Measurements from ENCODE around the gene SORCS2.

Gene SORCS2

DNA sequence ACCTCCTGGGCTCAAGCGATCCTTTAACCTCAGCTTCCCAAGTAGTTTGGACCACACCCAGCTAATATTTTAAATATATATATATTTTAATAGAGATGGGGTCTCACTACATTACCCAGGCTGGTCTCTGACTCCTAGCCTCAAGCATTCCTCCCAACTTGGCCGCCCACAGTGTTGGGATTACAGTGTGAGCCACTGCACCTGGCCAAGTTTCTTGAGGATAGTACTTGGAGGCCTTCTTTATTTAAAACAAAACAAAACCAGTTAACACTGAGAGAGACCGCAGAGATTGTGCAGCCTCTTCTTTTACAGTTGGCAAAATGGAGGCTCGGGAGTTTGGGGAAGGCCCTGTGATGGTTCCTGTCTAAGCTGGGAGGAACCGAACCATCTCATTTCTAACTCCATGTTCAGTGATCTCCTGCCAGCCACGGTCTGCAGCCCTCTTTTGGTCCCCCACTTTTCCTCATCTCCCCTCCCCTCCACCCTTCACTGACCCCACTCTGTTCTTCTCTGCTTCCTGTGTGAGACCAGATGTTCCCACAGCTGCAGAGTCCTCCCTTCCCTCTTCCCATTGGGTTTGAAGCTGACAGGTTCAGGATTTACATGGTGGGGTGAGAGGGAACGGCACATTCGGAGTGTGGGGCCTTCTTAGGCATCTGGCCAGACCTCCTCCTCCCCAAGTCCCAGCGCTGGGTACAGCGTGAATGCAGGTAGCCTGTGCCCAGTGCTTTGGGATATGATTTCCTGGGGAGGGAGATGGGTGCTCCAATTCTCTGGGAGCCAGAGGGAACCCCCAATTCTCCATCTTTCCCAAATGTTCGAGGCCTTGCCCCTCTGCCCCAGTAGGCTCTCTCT is 1.4 kb upstream of the SORCS2 start:
- ChIA-PET CTCF (interaction anchor here (0.6 to 5.1 kb wide), 30 partner anchors 10 to 610 kb away, joined by 3 to 103 read pairs (median 4); no protein-coding TSS in a partner anchor), POLR2A (interaction anchor here (0.6 kb wide), 1 partner anchor 141 kb away, joined by 3 read pairs; no protein-coding TSS in a partner anchor)
- no peak overlapping the region for H3K4me3 ChIP-seq (ENCODE audit: low read depth, low read length)
- TF ChIP-seq, protein P1, sequence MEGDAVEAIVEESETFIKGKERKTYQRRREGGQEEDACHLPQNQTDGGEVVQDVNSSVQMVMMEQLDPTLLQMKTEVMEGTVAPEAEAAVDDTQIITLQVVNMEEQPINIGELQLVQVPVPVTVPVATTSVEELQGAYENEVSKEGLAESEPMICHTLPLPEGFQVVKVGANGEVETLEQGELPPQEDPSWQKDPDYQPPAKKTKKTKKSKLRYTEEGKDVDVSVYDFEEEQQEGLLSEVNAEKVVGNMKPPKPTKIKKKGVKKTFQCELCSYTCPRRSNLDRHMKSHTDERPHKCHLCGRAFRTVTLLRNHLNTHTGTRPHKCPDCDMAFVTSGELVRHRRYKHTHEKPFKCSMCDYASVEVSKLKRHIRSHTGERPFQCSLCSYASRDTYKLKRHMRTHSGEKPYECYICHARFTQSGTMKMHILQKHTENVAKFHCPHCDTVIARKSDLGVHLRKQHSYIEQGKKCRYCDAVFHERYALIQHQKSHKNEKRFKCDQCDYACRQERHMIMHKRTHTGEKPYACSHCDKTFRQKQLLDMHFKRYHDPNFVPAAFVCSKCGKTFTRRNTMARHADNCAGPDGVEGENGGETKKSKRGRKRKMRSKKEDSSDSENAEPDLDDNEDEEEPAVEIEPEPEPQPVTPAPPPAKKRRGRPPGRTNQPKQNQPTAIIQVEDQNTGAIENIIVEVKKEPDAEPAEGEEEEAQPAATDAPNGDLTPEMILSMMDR (IDR thresholded peaks at IDR 0.05; ENCODE audit: insufficient read depth, low read length, missing control alignments), result no peak
- DNase-seq (ENCODE audit: low read depth, low spot score), result no peak

DNA sequence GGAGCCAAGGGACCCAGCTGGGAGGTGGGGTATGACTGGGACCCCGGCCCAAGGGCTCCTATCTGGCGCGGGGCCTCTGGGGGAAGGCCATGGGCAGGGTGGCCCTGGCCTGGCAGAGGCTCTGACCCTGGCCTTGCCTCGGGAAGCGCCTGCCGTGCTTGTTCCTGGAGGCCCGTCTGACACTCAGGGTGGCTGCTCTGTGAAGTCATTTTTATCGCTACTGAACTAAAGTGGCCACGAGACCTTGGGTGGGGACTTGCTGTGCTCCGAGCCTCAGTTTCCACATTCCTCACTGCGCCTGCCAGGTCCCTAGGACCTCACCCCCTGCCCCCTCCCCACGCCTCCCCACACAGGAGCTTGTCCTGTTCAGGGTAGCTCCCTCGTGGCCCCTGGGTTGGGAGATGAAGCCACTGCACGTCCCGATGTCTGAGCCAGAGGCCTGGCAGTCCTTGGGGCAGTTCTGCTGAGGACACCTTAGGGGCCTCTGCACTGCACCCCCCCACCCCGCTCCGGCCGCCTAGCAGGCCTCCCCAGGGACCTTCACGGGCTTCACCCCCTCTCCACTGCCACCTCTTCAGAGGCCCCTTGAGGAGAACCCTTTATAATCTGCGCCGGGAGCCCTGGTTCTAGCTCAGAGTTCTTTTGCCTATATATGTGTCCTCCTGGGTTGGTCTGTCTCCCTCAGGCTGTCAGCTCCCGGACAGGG is 639 bp upstream of the SORCS2 start:
- CTCF ChIA-PET, result interaction anchor here (0.6 to 5.1 kb wide), 40 partner anchors 8 to 609 kb away, joined by 3 to 103 read pairs (median 4); no protein-coding TSS in a partner anchor
- no peak for DNase-seq (ENCODE audit: low read depth, low spot score)
- POLR2A ChIA-PET, result interaction anchor here (0.6 kb wide), 2 partner anchors 140 to 144 kb away, joined by 3 read pairs; no protein-coding TSS in a partner anchor
- TF ChIP-seq, protein P1 (IDR thresholded peaks at IDR 0.05; ENCODE audit: insufficient read depth, low read length, missing control alignments), result no peak
- peak overlapping the region; percentile 34 for H3K4me3 ChIP-seq (ENCODE audit: low read depth, low read length)

DNA sequence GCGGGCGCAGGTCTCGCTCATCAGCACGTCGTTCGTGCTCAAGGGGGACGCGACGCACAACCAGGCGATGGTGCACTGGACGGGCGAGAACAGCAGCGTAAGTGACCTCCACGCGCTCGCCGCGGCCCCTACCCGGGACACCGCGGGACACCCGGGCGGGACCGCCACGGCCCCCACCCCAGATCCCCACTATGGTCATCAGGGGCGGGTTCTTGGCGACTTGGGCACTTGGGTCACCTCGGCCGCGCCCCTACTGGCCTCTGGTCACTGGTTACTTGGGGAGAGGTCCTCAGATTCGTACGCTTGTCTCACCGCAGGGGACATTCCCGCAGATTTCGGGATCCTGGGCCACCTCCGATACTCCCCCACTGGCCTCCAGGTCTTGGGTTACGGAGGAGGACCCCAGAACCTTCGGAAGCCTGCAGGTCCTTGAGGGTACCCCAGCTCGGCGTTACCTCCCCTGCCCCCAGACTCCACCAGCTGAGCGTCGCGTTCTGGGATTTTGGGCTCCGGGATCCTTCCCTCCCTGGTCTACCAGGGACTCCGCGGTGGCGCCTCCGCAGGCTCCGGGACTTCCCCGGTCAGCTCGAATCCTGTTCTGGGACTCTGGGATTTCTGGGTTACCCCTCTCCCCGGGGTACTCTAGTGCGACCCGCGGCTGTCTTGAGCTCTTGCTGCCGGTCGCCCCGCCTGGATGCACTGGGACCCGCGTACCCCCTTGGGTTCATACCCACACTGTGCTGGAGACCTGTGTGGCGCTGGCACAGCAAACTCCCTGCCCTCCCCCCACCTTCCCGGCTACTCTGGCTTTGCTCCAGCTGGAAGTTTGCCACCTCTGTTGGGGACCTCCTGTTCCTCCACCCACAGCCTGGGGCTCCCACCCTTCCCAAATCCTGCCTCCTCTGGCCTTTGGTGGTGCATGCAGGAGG is 956 bp downstream of the SORCS2 start:
- ChIA-PET POLR2A (interaction anchor here (0.8 kb wide), 1 partner anchor 13 kb away, joined by 3 read pairs; no protein-coding TSS in a partner anchor), CTCF (interaction anchor here (0.6 to 7.4 kb wide), 15 partner anchors 8 to 528 kb away, joined by 3 to 156 read pairs (median 10); no protein-coding TSS in a partner anchor)
- DNase-seq (ENCODE audit: low read depth, low spot score), result no peak
- TF ChIP-seq, protein P1 (IDR thresholded peaks at IDR 0.05; ENCODE audit: insufficient read depth, low read length, missing control alignments), result no peak
- peak overlapping the region; percentile 51 for H3K4me3 ChIP-seq (ENCODE audit: low read depth, low read length)

DNA sequence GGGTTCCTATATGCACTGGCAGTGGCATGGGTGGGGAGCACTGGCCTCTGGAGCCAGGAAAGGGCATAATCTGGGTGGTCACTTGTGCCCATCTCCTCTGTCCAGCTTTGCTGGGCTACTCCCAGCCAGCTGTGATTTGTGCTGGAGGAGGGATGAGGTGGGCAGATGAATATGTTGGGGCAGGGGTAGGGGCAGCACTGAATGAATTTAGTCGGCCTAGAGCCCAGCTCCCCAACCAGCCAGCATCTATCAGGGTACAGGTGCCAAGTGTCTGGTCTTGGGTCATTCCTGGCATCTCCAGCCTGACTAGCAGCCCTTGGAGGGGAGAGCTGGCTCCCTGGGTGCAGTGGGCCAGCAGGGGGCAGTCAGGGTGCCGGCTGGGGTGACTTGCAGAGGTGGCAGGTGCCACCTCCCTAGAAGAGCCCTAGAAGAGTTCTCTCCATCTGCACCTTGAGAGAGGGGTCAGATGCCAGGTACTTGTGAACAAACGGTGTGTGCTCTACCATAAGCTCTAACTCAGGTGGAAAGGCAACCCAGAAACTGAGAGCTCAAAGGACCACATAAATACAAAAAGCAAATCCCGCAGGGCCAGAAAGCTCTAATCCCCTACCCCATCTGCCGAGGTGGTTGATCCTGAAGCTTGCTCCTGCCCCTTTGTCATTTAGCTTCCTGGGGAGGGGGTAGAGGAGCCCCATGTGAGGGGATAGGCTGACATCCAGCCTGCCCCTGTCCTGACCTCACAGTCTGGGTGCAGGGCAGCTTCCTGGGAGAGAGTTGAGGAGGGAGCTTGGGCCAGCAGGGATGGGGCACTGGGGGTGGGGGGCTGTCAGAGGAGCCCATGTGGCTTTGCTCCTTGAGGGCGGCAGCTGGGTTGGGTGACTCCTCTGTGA is 2.2 kb downstream of the SORCS2 start:
- POLR2A ChIA-PET, result interaction anchor here (0.8 to 1.2 kb wide), 2 partner anchors 12 to 44 kb away, joined by 3 read pairs; no protein-coding TSS in a partner anchor

More for the DNA sequence above, 2.2 kb downstream of the SORCS2 start:
- CTCF ChIA-PET, result interaction anchor here (0.8 to 7.4 kb wide), 29 partner anchors 9 to 541 kb away, joined by 3 to 156 read pairs (median 4); no protein-coding TSS in a partner anchor
- TF ChIP-seq, protein P1 (IDR thresholded peaks at IDR 0.05; ENCODE audit: insufficient read depth, low read length, missing control alignments), result peak; percentile 68
- DNase-seq (ENCODE audit: low read depth, low spot score), result no peak
- no peak overlapping the region for H3K4me3 ChIP-seq (ENCODE audit: low read depth, low read length)
